Measurements from ENCODE around the gene VGLL1. TPM values are rescaled to one million over a fixed set of nuclear protein-coding genes. Genes with fewer than 3 reads are reported as not detected.

The VGLL1 gene
- total RNA-seq, 1 experiment from 2014 or later, result not detected

DNA sequence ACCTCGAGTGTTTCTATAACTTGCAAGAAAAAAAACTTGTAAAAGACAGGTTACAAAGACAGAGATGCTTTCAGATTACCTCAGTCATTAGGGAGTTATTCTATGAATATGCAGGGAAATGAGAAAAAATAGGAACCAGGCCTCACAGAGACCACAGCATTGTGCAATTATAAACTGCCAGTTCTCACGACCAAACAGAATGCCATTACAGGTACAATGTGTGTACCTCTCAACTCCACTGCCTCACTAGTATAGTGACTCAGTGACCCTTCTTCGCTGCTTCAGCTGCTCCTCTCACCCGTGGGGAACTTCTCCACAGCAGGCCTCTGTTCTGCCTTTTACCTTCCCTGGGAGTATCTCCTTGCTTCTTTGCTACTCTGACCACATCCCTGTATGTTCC, 37.0 kb upstream of the VGLL1 start:
- H3K9ac ChIP-seq (ENCODE audit: low read length), result no peak overlapping the region
- H3K9me2 ChIP-seq (ENCODE audit: insufficient read depth), result no peaks in the 10 kb centered on the region
- no peaks in the 10 kb centered on the region; a peak in 1 of 4 replicates for H3K36me3 ChIP-seq (ENCODE audit: control insufficient read depth in 1 of 2, insufficient read depth in 2 of 2, low read length in 2 of 2)
- no peak overlapping the region for H3K27ac ChIP-seq (ENCODE audit: low read depth, low read length)
- H3K79me2 ChIP-seq (ENCODE audit: insufficient read depth, low read length), result peaks cover 24% of the 10 kb centered on the region
- RAD21 ChIA-PET (ENCODE audit: low non-redundant PET in 1 of 2, low total read pairs in 2 of 2, uncharacterized antibody in 2 of 2, unreplicated experiment in 2 of 2), result no interaction called here
- POLR2A ChIA-PET, result no interaction called here
- H2AFZ ChIP-seq (ENCODE audit: low read depth, low read length, poor library complexity, severe bottlenecking), result no peak overlapping the region
- intact Hi-C loops (cut with micrococcal nuclease), result loop anchor here (5.0 to 10.0 kb wide), 3 partner anchors 82 to 240 kb away; partner anchors contain the start of gene MAP7D3
- ATAC-seq, result no peak
- BruUV-seq (replicated peaks), result no TSS peak
- peaks cover 3 to 15% of the 10 kb centered on the region in 2 experiments; a peak in 2 of 4 replicates for H3K4me1 ChIP-seq (ENCODE audit: control insufficient read depth in 1 of 2, insufficient read depth in 2 of 2, low read length in 2 of 2)
- TF ChIP-seq SIN3A (IDR thresholded peaks at IDR 0.05; ENCODE audit: low read depth) (no peak), ZNF274 (IDR thresholded peaks at IDR 0.05; ENCODE audit: low read depth, low read length) (no peak), EZH2phosphoT487 (IDR thresholded peaks at IDR 0.05; ENCODE audit: borderline replicate concordance) (no peak), CBX3 (IDR thresholded peaks at IDR 0.05; ENCODE audit: low read depth) (no peak), EZH2 (IDR thresholded peaks at IDR 0.05) (no peak), ELF1 (IDR thresholded peaks at IDR 0.05; ENCODE audit: borderline replicate concordance, low read depth) (no peak), SRF (IDR thresholded peaks at IDR 0.05; ENCODE audit: low read depth) (no peak), YY1 (IDR thresholded peaks at IDR 0.05; ENCODE audit: extremely low read depth, insufficient replicate concordance, low read depth, low read length) (no peak), RAD21 (IDR thresholded peaks at IDR 0.05; ENCODE audit: low read depth) (no peak), ZFX (IDR thresholded peaks at IDR 0.05) (no peak), CEBPB (IDR thresholded peaks at IDR 0.05; ENCODE audit: low read depth) (no peak), EGR1 (IDR thresholded peaks at IDR 0.05; ENCODE audit: low read depth) (no peak), TCF7L2 (IDR thresholded peaks at IDR 0.05; ENCODE audit: borderline replicate concordance, extremely low read depth, insufficient read depth, insufficient read length) (no peak), POLR2AphosphoS5 (IDR thresholded peaks at IDR 0.05; ENCODE audit: low read depth, low read length) (no peak)
- TF ChIP-seq, protein P1, sequence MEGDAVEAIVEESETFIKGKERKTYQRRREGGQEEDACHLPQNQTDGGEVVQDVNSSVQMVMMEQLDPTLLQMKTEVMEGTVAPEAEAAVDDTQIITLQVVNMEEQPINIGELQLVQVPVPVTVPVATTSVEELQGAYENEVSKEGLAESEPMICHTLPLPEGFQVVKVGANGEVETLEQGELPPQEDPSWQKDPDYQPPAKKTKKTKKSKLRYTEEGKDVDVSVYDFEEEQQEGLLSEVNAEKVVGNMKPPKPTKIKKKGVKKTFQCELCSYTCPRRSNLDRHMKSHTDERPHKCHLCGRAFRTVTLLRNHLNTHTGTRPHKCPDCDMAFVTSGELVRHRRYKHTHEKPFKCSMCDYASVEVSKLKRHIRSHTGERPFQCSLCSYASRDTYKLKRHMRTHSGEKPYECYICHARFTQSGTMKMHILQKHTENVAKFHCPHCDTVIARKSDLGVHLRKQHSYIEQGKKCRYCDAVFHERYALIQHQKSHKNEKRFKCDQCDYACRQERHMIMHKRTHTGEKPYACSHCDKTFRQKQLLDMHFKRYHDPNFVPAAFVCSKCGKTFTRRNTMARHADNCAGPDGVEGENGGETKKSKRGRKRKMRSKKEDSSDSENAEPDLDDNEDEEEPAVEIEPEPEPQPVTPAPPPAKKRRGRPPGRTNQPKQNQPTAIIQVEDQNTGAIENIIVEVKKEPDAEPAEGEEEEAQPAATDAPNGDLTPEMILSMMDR (IDR thresholded peaks at IDR 0.05 in 2 of 3, conservative IDR thresholded peaks at IDR 0.05 in 1 of 3; ENCODE audit: borderline replicate concordance in 1 of 3, insufficient read depth in 1 of 3, low read depth in 2 of 3, low read length in 2 of 3), result no peak
- TF ChIP-seq, protein P2, sequence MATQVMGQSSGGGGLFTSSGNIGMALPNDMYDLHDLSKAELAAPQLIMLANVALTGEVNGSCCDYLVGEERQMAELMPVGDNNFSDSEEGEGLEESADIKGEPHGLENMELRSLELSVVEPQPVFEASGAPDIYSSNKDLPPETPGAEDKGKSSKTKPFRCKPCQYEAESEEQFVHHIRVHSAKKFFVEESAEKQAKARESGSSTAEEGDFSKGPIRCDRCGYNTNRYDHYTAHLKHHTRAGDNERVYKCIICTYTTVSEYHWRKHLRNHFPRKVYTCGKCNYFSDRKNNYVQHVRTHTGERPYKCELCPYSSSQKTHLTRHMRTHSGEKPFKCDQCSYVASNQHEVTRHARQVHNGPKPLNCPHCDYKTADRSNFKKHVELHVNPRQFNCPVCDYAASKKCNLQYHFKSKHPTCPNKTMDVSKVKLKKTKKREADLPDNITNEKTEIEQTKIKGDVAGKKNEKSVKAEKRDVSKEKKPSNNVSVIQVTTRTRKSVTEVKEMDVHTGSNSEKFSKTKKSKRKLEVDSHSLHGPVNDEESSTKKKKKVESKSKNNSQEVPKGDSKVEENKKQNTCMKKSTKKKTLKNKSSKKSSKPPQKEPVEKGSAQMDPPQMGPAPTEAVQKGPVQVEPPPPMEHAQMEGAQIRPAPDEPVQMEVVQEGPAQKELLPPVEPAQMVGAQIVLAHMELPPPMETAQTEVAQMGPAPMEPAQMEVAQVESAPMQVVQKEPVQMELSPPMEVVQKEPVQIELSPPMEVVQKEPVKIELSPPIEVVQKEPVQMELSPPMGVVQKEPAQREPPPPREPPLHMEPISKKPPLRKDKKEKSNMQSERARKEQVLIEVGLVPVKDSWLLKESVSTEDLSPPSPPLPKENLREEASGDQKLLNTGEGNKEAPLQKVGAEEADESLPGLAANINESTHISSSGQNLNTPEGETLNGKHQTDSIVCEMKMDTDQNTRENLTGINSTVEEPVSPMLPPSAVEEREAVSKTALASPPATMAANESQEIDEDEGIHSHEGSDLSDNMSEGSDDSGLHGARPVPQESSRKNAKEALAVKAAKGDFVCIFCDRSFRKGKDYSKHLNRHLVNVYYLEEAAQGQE (IDR thresholded peaks at IDR 0.05; ENCODE audit: low read depth), result no peak
- TF ChIP-seq, protein P3, sequence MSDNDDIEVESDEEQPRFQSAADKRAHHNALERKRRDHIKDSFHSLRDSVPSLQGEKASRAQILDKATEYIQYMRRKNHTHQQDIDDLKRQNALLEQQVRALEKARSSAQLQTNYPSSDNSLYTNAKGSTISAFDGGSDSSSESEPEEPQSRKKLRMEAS (IDR thresholded peaks at IDR 0.05), result no peak
- peaks cover 4% of the 10 kb centered on the region; the same call in 1 of the 2 replicates for H3K27me3 ChIP-seq (ENCODE audit: insufficient read depth, low read length)
- H3K9me3 ChIP-seq (ENCODE audit: control insufficient read depth in 1 of 2, insufficient read depth in 1 of 2, low read depth in 1 of 2, low read length in 2 of 2), result no peaks in the 10 kb centered on the region
- DNase-seq (ENCODE audit: low read depth, low spot score), result no peak
- CTCF ChIA-PET, result no interaction called here
- H3K4me2 ChIP-seq (ENCODE audit: low read length), result no peak overlapping the region
- no peaks in the 10 kb centered on the region for H4K20me1 ChIP-seq (ENCODE audit: insufficient read depth)
- H3K4me3 ChIP-seq (replicated peaks in 1 of 2; ENCODE audit: low read depth in 1 of 2, low read length in 2 of 2), result no peak overlapping the region
